Measurements from ENCODE around the gene WNK4.

The WNK4 gene

GRCh38 chr17:42819939-42820535, 39.6 kb downstream of the WNK4 start:
- POLR2A ChIA-PET (ENCODE audit: low non-redundant PET): no interaction called here
- no peak overlapping the region for H3K27ac ChIP-seq
- TF ChIP-seq CTCF (conservative IDR thresholded peaks at IDR 0.05; ENCODE audit: low read depth): peak; percentile 77
- no peak for DNase-seq (ENCODE audit: low spot score)
- CTCF ChIA-PET: interaction anchor here (0.5 to 0.7 kb wide), 2 partner anchors 9 to 951 kb away, joined by 3 to 4 read pairs; no protein-coding TSS in a partner anchor

GRCh38 chr17:42821176-42821575, 40.8 kb downstream of the WNK4 start:
- ChIA-PET POLR2A (ENCODE audit: low non-redundant PET) (no interaction called here), CTCF (interaction anchor here (0.7 to 1.2 kb wide), 3 partner anchors 11 to 969 kb away, joined by 3 to 5 read pairs (median 4); partner anchors contain the start of genes CNTD1 and COA3)
- DNase-seq (ENCODE audit: low spot score): no peak
- TF ChIP-seq CTCF (conservative IDR thresholded peaks at IDR 0.05; ENCODE audit: low read depth): no peak
- H3K27ac ChIP-seq: no peak overlapping the region

- no peak for TF ChIP-seq CTCF (conservative IDR thresholded peaks at IDR 0.05; ENCODE audit: low read depth)
- CTCF ChIA-PET: interaction anchor here (0.5 kb wide), 1 partner anchor 445 kb away, joined by 5 read pairs; no protein-coding TSS in a partner anchor
Observed at GRCh38 chr17:42827472-42827871, 47.1 kb downstream of the WNK4 start.

DNA sequence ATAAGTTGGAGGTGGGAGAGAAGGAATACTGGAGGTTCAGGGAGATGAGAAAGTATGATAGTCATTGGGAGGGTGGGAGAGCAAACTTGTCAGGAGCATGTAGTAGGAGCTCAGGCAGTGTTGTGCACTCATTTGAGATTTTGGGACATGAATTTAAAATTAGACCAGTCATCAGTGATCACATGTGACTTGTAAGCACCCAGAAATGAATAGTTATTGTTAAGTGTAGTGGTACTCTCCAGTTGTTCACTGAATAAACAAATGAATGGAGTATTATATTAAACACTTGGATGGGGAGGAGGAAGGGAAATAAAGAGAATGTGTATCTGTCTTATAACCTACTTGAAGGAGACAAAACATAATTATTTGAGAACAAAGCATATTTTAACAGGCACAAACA, 50.6 kb downstream of the WNK4 start:
- POLR2A ChIA-PET (ENCODE audit: low non-redundant PET): no interaction called here
- no peak overlapping the region for H3K27ac ChIP-seq
- DNase-seq (ENCODE audit: low spot score): no peak
- no peak for TF ChIP-seq CTCF (conservative IDR thresholded peaks at IDR 0.05; ENCODE audit: low read depth)
- CTCF ChIA-PET: no interaction called here

More at GRCh38 chr17:42827472-42827871, 47.1 kb downstream of the WNK4 start:
- DNase-seq (ENCODE audit: low spot score): no peak
- no peak overlapping the region for H3K27ac ChIP-seq
- POLR2A ChIA-PET (ENCODE audit: low non-redundant PET): no interaction called here

GRCh38 chr17:42832213-42832933, 52.0 kb downstream of the WNK4 start:
- TF ChIP-seq CTCF (conservative IDR thresholded peaks at IDR 0.05; ENCODE audit: low read depth): no peak
- no peak for DNase-seq (ENCODE audit: low spot score)
- POLR2A ChIA-PET (ENCODE audit: low non-redundant PET): no interaction called here
- CTCF ChIA-PET: no interaction called here
- H3K27ac ChIP-seq: peak overlapping the region; percentile 80

- TF ChIP-seq CTCF (conservative IDR thresholded peaks at IDR 0.05; ENCODE audit: low read depth): no peak
- POLR2A ChIA-PET (ENCODE audit: low non-redundant PET): interaction anchor here (0.6 to 1.4 kb wide), 2 partner anchors 156 to 165 kb away, joined by 3 to 4 read pairs; partner anchors contain the start of genes PLEKHH3 and RPL27
- peak; percentile 90 for DNase-seq (ENCODE audit: low spot score)
- peak within 1 kb of the TSS; percentile 80 for H3K27ac ChIP-seq
- CTCF ChIA-PET: no interaction called here
Observed at GRCh38 chr17:42832934-42833766, 52.7 kb downstream of the WNK4 start, which contains the start of gene PSME3. Gene PSME3 (plus strand): TSS chr17:42833397. CDS start chr17:42833632, 235 bp downstream.
